IPS-NIHi11 (cell line): Measurements from ENCODE around the gene GNAL.
A peak's percentile ranks its signal among the peaks of the same experiment; 100 is the strongest.
"Not testable (repeated sequence)": the region's sequence is repeated elsewhere in the genome, so short reads cannot be mapped to it uniquely, and the experiment has no call there.

ENCODE experiments used
- DNase-seq: peaks from one replicate; pipeline ENCODE4 v3.0.0; 2012; ENCODE audit warnings: mixed read lengths, low spot score

Gene GNAL

DNA sequence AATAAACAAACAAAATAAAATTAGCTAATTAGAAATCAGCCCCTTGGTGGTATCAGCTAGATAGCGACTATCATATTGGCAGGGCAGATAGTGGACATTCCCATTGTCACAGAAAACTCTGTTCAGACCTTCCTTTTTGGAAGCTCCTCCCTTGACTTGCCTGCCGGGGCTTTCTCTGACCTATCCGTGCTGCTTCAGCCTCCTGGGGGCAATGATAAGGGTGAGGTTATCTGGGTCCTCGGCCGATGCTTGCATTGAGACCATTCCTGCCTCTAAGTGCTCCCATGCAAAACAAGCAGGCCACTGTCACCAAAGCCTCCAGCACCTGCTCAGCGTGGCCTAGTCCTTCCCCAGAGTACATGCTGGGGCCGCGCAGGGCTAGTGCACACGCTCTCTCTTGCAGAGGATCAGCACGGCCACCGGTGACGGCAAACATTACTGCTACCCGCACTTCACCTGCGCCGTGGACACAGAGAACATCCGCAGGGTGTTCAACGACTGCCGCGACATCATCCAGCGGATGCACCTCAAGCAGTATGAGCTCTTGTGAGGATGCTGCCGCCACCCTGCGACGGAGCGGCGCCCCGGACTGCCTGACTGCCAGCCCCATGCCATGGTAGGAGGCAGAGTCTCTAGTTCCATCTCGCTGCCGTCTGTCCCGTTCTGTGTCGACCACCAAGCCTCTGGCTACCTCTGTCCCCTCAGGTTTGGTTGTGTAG lies 191.7 kb downstream of the GNAL start:
- DNase-seq: no peak

DNA sequence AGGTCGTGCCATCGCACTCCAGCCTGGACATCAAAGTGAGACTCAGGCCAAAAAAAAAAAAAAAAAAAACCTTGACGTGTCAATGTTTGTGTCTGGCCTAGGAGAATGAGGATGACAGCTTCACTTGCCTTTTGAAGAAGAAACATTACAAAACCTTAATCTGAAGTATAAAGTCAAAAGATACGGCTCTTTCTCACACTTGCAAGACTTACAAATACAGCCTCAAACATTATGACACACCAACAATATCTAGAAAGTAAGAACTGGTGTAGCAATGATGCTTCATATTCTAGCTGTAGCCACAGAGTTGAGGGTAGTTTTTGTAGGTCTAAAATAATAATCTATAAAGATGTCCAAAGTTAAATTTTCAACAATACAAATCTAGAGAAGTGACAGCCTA lies 193.6 kb downstream of the GNAL start:
- DNase-seq: no peak

DNA sequence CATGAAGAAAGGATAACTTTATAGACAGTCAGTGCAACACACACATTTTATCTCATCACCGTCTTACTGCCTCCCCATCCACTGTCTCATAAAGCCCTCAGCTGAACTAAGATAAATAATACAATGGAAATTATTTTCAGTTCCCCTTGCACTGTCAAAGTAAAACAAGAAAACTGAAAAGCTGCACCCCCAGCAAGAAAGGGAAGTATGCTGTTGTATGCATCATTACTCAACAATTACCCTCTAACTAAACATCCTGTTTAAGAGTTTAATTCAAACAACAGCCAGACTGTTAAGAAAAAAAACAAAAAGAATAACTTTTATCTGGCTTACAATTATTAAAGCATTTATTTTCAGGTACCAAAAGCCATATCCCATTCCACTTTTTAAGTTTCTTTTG lies 194.1 kb downstream of the GNAL start:
- DNase-seq: no peak

DNA sequence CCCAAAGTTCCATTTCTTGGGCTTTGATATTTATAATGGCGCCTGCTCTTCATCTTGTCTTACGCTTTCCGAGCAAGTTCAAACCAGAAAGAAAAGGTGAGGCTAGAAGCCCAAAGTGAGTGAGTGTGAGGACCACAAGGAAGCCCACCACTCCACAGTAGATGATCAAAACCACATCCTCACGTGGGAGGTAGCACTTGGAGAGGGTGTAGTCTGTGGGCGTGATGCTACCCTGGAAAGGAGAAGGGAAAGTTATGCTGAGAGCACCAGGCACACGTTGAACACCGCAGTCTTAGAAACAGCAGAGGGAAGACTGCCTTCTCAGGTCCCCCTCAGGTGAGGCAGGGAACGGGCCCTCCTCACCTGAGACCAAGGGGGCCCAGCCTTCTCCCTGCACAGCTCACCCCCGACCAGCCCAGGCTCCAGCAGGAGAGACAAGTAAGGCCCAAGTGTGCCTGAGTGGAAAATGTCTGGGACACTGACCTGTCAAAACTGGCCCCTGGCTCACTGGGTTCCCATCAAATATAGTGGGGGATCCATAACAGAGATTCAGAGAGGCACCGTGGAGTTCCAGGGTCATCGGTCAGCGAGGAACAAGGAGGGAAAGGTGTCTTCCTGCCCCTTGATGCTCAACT lies 195.4 kb downstream of the GNAL start:
- DNase-seq: no peak

DNA sequence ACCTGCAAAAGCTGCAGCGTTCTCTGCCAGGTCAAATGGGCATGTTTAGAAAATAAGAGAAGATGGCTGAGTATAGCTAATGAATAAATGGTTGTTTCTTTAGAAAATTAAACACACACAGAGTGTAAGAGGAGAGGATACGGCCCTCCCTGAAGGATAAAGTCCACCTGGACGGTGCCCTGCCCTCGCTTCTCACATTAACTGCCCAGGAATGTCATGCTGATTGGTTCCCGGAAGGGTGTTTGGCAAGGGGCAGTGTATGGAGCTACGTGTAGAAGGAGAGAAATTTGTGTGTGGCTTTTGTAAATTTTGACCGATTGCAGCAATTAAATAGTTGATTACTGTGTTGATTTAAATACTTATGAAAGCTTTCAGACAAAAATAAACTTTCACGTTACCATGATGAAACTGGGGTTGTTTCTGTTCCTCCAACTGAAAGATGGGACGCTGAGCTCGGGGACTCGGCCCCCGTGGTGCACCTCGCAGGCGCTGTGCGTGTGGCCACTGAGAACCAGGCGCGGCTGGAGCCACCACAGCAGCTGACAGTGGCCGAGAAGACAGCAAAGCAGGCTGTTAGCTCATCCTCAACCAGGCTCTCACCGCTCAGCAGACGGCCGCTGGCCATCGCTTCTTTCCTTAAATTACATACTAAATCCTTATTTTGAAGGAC lies 196.3 kb downstream of the GNAL start:
- DNase-seq: no peak

DNA sequence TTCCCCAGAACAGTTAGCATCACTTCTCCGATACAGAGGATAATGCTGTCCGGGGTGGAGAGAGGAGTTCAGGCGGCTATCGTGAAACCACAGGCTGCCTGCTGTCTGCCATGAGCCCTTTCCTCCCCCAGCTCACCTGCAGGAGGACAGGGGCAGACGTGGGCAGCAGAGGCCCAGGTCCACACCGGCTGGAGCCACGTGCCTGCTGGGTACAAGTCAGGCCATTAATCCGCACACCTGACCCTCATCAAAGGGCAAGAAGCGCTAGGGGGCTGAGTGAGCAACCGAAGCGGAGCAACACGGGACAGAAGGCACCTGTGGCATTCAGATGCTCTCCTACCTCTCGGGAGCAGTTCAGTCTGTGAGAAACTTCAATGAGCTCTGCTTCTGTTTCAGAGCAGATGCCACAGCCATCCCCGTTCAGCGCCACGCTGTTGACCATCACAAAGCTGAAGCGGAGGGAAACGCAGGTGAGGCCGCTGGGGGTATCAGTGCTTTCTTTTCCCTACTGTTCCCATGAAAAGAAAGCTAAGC lies 197.6 kb downstream of the GNAL start:
- DNase-seq: no peak

DNA sequence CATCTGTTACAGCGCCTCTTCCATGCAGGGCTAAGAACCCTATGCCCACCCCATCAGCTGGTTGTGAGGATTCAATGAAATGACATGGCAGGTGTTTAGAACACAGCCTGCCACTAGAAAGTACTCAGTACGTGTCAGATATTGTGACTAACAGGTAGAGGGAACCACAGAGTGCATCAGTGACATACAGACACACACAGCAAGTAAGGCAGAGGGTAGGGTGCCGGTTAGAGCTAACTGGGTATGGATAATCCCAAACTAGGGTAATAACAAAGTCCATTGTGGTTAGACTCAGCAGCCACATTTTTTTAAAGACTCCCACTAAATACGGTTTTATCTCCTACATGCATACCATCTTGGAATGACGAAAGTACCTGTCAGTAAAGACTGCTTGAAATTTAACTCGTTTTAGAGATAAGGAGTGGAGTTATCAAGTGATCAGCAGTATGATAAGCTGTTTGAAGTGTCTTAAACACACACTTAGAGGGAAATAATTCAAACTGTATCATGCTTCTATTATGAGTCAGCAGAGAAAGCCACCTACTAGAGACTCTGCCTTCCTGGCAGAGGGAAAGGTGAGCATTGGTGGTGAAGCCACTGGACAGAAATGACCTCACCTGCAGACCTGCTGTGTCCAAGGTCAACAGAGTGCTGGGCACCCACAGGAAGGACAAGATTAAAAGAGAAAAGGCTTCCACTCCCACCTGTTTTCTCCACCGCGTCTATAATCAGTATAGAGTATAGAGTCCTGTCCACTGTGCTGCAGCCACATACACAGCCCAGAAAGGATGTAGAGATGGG lies 198.5 kb downstream of the GNAL start:
- no peak for DNase-seq

DNA sequence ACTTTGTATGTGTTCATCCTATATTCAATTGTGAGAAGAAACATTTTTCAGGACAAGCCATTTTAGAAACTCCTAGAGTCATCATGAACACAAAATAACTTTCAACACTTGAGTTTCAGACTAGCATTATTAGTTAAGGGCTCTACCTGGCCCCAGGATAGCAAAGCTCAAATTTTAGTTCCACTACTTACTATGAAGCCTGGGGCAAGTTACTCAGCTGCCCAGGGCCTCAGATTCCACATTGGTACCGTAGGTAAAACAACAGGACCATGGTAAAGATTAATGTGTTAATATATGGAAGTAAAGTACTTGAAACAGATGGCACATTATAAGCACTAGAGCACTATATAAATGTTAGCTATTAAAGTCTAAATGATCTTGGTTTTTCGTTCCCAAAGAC lies 199.7 kb downstream of the GNAL start:
- no peak for DNase-seq

DNA sequence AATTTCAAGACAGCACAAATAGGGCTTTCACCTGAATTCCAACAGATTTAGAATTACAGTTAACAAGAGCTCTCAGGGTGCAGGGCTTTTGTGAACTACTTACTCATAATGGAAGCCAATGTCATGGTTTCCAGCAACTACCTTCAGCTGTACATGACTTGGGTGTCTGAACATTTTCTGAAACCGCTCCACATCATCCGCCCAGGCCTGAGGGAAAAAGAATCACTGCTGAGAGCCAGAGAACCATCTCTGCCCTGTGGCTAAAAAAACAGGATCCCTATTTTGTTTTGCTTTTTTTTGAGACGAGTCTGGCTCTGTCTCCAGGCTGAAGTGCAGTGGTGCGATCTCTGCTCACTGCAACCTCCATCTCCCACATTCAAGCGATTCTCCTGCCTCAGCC lies 200.2 kb downstream of the GNAL start:
- DNase-seq: no peak

DNA sequence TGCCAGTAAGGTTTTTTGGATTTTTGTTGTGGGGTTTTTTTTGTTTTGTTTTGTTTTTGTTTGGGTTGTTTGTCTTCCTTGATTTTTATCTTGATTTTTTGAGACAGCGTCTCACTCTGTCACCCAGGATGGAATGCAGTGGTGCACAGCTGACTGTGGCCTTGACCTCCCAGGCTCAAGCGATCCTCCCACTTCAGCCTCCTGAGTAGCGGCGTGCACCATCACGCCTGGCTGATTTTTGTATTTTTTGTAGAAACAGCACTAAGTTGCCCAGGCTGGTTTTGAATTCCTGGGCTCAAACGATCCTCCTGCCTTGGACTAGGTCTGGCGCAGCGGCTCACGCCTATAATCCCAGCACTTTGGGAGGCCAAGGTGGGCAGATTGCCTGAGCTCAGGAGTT lies 202.7 kb downstream of the GNAL start:
- DNase-seq: no peak

DNA sequence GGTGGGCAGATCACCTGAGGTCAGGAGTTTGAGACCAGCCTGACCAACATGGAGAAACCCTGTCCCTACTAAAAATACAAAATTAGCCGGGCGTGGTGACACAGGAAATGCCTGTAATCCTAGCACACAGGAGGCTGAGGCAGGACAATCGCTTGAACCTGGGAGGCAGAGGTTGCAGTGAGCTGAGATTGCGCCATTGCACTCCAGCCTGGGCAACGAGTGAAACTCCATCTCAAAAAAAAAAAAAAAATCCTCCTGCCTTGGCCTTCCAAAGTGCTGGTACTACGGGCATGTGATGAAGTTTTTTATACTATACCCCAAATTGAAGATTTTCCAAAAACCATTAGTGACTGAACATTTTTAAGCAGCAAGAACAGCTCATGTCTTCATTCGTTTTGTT lies 203.4 kb downstream of the GNAL start:
- DNase-seq: not testable (repeated sequence)

DNA sequence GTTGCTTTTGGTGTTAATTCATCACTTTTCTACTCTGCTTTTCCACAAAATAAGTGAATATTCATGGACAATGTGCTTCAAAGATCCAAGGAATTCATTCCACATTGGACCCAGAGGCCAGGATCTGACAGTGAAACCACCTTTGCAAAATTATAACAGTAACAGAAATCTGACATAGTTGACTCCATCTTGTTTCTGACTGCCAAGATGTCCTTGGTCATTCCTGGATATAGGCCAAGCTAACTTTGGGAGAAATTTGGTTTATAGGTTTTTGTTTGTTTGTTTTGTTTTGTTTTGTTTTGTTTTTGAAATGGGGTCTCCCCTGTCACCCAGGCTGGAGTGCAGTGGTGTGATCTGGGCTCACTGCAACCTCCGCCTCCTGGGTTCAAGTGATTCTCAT lies 208.7 kb downstream of the GNAL start:
- DNase-seq: no peak

DNA sequence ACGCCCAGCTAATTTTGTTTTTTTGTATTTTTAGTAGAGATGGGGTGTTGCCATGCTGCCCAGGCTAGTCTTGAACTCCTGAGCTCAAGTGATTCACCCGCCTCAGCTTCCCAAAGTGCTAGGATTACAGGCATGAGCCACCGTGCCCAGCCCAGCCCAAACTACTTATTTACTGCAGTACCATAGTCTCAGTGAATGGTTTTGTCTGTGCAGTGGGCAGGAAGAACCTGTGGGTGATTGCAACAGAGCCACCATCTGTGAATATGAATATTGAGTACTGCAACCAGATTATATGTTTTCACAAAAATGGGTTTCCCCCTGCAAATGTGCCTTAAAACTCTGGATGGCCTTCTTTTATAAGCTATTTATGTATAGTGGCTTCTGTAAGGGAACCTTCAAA lies 210.0 kb downstream of the GNAL start:
- no peak for DNase-seq

DNA sequence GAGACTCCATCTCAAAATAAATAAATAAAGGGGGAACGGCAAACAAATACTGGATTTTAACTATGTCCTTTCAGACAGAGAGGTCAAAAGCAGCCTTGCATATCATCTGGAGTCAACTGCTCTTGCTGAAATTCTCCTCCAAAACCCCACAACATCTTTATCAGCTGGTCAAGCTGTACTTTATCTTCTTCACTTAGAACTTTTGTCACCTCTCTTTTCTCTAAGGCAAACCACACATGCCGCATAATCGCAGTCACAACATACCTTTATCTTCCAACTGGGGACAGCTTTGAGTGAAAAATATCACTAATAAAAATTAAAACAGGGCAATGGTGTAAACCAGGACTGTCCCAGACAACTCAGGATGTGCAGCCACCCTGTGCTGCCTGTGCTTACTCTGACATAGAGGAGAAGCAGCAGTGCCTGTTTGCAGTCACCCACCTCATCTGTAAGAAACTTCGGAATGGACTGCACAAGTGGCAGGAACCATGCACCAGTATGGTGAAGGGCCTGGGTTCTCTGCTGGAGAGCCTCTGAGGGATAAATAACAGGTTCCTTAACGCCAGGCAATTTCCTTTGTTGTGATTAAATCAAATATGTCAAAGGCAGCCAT lies 212.9 kb downstream of the GNAL start:
- DNase-seq: no peak

DNA sequence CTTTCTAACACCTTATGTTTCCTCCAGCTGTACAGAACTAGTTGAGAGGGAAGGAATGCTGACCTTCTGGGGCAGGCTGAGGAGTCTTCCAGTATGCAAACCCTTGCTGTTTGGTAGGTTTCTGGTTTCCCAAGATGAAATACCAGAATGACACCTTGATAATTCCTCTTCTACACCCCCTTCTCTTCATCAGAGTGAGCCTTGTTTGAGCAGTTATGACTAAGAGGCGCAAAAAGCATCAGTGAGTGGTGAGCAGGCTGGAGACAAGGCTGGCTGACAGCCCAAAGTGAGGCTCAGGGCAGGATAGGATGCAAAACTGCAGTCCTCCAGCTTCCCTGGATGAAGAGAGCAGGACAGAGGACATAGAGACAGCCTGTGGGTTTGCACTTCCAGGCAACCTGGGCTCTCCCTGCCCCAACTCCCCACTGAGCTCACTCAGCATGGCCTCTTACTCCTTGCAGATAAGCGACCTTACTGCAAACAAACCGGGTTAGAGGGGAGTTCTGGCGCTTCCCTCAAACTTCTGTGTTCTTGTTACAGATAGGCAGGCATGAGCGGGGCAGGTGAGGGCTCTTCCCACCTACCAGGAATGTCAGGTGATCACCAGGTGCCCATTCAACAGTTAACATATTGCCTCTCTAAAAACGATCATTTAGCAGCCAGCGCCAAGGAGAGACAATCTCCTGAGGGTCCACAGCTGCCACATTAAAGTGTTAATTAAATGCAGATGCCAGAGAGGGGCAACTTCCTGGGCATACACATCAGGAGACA lies 213.6 kb downstream of the GNAL start:
- no peak for DNase-seq

DNA sequence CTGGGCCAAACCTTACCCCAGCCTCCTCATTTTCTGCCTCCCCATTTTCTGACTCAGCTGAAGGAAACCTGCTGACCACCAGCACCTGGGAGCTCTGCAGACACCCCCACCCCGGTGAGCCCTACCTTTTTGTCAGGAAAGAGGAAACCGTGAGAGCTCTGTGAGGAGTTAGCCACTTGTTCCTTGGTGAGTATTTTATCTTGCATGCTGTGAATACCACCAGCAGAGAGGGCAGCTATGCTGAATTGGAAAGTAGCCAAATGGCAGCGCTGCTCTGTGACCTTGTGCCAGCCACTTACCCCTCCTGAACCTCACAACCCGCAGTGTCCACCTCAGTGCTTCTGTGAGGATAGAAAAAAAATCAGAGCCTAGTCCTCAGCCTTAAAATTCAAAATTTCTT lies 216.5 kb downstream of the GNAL start:
- DNase-seq: no peak

DNA sequence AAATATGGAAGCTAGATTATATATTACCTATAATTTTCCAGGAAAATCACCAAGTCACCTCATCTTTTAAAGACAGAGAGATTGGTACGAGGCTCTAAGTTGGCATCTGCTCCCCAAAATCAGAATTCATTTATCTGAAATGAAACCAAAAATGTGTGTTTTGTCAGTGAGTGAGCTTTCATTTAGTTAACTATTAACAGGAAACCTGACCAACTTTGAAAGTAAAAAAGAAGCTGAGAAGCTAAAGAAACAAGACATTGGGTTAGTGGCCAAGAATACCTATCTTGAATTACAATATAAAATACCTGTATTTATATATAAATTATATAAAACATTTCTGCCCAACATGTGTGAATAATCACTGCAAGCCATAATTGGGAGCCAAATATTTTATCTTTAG lies 217.1 kb downstream of the GNAL start:
- DNase-seq: no peak

DNA sequence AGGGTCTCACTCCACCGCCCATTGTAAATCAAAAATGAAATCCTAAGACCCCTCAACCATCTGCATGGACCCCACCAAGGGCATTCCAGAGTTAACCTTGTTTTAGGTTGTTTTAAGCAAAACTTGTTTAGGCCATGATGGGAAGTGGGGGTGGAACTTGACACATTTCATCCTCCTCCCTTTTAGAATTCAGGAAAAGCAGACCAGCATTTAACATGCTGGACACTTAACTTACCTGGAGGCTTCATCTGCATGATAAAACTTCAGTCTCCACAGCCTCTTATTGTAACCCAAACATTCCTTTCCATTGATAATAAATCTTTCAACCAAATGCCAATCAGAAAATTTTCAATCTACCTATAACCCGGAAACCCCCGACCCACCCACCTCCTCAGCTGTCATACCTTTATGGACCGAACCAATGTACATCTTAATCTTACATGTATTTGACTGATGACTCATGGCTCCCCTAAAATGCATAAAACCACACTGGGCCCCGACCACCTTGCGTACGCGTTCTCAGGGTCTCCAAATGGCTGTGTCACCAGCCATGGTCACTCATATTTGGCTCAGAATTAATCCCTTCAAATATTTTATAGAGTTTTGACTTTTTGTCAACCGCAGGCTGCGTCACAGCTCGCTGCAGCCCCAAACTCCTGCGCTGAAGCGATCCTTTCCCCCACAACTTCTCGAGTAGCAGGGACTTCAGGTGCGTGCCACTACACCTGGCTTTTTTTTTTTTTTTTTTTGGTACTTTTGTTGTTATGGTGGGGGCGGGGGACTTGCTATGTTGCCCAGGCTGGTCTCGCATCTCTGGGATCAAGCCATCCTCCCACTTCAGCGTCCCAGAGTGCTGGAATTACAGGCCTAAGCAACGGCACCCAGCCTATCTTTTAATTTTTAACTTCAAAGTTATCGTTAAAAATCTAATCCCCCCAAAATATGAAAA lies 218.1 kb downstream of the GNAL start:
- DNase-seq: no peak

DNA sequence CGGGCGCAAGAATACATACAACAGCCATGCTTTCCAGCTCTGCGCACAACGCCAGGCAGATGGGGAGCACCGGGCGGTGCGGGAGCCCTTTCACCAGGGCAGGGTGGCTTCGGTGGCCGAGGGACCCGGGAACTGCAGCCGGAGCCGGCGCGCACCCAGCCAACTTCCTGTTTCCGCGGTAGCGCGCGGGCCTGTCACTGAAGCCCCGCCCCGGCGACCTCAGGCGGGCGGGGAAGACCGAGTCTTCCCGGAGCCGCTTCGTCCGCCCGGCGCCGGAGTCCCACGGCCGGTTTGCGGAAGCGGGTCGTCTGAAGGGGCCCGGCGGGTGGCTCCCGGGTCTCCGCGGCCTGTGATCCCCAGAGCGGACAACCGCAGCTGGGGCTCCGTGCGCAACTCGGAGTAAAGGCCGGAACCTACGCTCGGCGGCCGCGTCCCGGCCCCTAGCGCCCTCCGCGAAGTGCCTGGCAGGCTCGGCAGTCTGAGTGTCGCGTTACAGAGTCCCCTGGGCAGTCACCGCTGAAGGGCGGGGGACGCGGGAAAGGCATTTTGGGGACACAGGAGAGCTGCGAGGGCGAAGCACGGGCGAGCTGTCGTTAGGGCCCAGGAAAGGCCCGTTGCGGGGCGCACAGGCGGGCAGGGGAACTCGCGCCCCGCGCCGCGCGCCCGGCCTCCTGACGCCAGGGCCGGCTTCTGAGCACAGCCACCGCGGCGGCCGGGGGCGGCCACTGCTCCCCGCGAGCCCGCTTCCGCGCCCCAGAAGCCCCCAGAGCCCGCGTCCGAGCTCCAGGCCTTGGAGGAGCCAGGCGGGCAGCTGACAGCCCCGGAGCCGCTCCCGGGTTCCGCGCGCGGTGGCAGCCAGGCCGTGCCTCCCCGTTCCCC lies 219.4 kb downstream of the GNAL start, which contains the start of gene MPPE1:
Gene MPPE1, minus strand, starts transcription at position 136 of the 879 bp plus-strand sequence. CDS start 11,053 bp downstream, outside the sequence.
- peak; percentile 92 for DNase-seq
